Kidney capillary endothelial cell (primary cell): ENCODE results near the gene FUT7.
"Not testable (repeated sequence)": the region's sequence is repeated elsewhere in the genome, so short reads cannot be mapped to it uniquely, and the experiment has no call there.

Experiments used
- DNase-seq: peaks from one replicate; pipeline ENCODE4 v3.0.0-alpha.2; 2018; ENCODE audit warnings: low spot score

FUT7 gene

GRCh38 chr9:137017791-137018497 is 13.9 kb downstream of the FUT7 start:
- DNase-seq: no peak

GRCh38 chr9:137017071-137017470 is 14.8 kb downstream of the FUT7 start:
- DNase-seq: no peak

GRCh38 chr9:137016436-137016835 is 15.5 kb downstream of the FUT7 start:
- DNase-seq: no peak

- no peak for DNase-seq
Measured at GRCh38 chr9:137015976-137016375, 15.9 kb downstream of the FUT7 start.

GRCh38 chr9:137015540-137015930 is 16.4 kb downstream of the FUT7 start:
- DNase-seq: no peak

- no peak for DNase-seq
Measured at GRCh38 chr9:137014776-137015539, 16.9 kb downstream of the FUT7 start.

GRCh38 chr9:137014166-137014565 is 17.7 kb downstream of the FUT7 start:
- DNase-seq: no peak

GRCh38 chr9:137013571-137013940 is 18.3 kb downstream of the FUT7 start:
- no peak for DNase-seq

GRCh38 chr9:137012694-137013570 is 19.0 kb downstream of the FUT7 start:
- no peak for DNase-seq

GRCh38 chr9:137011907-137012675 is 19.8 kb downstream of the FUT7 start:
- DNase-seq: no peak

- no peak for DNase-seq
Measured at GRCh38 chr9:137011156-137011555, 20.7 kb downstream of the FUT7 start.

GRCh38 chr9:137009938-137010732 is 21.8 kb downstream of the FUT7 start:
- no peak for DNase-seq

- no peak for DNase-seq
Measured at GRCh38 chr9:137009217-137009616, 22.7 kb downstream of the FUT7 start.

GRCh38 chr9:137008312-137008711 is 23.6 kb downstream of the FUT7 start:
- no peak for DNase-seq

- no peak for DNase-seq
Measured at GRCh38 chr9:137007816-137008270, 24.0 kb downstream of the FUT7 start.

GRCh38 chr9:137007108-137007815 is 24.6 kb downstream of the FUT7 start:
- DNase-seq: no peak

GRCh38 chr9:137006116-137007003 is 25.5 kb downstream of the FUT7 start:
- DNase-seq: no peak

GRCh38 chr9:137004285-137004684 is 27.6 kb downstream of the FUT7 start:
- not testable (repeated sequence) for DNase-seq

- no peak for DNase-seq
Measured at GRCh38 chr9:137002646-137003041, 29.2 kb downstream of the FUT7 start.
